ENCODE data around the gene LSS. TPM values are rescaled to one million over a fixed set of nuclear protein-coding genes. Genes with fewer than 3 reads are reported as not detected.
A peak's percentile ranks its signal among the peaks of the same experiment; 100 is the strongest.

Gene LSS
- total RNA-seq, 2 experiments from 2014 or later, result 30.4 TPM

DNA sequence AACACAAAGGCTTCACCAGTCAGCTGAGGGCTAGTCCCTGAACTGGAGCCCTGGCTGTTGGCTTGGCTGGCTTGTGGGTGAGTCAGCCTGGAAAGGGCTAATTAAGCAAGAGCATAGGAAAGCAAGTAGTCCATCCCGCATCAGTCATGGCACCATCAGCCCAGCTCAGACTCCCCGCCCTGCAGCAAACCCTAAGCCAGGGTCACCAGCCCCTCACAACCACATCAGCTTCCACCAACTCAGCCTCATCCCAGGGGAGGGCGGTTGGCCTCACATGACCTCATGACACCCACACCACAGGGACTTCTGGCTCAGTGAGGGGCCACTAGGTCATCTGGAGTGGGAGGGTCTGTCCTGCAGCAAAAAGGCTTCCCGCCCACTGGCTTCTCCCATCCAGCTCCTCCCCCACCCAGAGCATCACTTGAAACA lies 37.3 kb downstream of the LSS start:
- Histone ChIP-seq H3K4me3 (ENCODE audit: low read length) (no peak overlapping the region), H3K36me3 (ENCODE audit: insufficient read depth, low read length) (peaks cover 25% of the 10 kb centered on the region), H3K27ac (ENCODE audit: low read depth in 1 of 2, low read length in 2 of 2) (no peak overlapping the region), H3K27me3 (ENCODE audit: control insufficient read depth in 1 of 2, insufficient read depth in 2 of 2, low read length in 2 of 2) (no peaks in the 10 kb centered on the region), H3K9me3 (ENCODE audit: control insufficient read depth in 1 of 2, insufficient read depth in 1 of 2, low read length in 2 of 2) (no peaks in the 10 kb centered on the region), H3K4me1 (ENCODE audit: insufficient read depth, low read length) (no peaks in the 10 kb centered on the region)
- H3K27me3 Mint-ChIP-seq, result no peaks in the 10 kb centered on the region
- intact Hi-C loops (cut with DNase I, micrococcal nuclease), result no loop called here
- peaks cover 24% of the 10 kb centered on the region for H3K36me3 Mint-ChIP-seq (ENCODE audit: low read depth)
- no peaks in the 10 kb centered on the region for H3K9me3 Mint-ChIP-seq
- POLR2A ChIA-PET, result no interaction called here
- TF ChIP-seq, protein P1, sequence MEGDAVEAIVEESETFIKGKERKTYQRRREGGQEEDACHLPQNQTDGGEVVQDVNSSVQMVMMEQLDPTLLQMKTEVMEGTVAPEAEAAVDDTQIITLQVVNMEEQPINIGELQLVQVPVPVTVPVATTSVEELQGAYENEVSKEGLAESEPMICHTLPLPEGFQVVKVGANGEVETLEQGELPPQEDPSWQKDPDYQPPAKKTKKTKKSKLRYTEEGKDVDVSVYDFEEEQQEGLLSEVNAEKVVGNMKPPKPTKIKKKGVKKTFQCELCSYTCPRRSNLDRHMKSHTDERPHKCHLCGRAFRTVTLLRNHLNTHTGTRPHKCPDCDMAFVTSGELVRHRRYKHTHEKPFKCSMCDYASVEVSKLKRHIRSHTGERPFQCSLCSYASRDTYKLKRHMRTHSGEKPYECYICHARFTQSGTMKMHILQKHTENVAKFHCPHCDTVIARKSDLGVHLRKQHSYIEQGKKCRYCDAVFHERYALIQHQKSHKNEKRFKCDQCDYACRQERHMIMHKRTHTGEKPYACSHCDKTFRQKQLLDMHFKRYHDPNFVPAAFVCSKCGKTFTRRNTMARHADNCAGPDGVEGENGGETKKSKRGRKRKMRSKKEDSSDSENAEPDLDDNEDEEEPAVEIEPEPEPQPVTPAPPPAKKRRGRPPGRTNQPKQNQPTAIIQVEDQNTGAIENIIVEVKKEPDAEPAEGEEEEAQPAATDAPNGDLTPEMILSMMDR (IDR thresholded peaks at IDR 0.05), result no peak
- no peak for DNase-seq
- H3K4me3 Mint-ChIP-seq, result no peak overlapping the region
- H3K27ac Mint-ChIP-seq, result no peak overlapping the region
- no peak for ATAC-seq (ENCODE audit: poor library complexity)
- CTCF ChIA-PET, result no interaction called here
- no peaks in the 10 kb centered on the region for H3K4me1 Mint-ChIP-seq (ENCODE audit: low read depth)

DNA sequence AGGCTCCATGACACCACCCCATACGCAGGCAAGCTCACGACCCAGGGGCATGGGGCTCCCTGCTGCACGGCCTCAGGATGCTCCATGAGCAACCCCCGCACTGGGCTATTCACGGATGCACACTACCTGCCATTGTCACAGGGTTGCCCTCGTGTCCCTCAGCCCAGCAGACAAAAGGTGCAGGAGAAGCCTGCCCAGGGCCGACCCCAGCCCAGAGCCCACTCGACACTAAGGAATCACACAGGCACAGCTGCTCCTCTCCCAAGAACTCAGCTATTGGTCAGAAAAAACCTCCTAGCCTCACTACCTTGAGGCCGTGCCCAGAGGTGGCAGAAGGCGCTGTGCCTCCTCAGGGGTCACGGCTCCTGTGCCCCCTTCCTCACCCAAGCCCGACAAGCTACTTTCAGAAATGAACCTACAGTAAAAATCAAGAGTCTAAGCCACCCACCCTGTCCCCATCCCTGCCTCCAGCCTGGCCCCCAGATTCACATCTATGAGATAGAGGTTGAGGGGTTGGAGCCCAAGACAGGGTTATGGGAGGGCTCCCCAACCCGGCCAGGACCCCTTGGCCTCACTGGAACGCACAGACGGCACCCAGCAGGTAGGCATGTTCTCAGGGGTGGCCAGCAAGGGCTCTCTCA lies 38.0 kb downstream of the LSS start:
- peaks cover 1% of the 10 kb centered on the region for H3K4me1 Mint-ChIP-seq (ENCODE audit: low read depth)
- intact Hi-C loops (cut with DNase I, micrococcal nuclease), result no loop called here
- H3K36me3 ChIP-seq (ENCODE audit: insufficient read depth, low read length), result peaks cover 20% of the 10 kb centered on the region
- no peak overlapping the region for H3K4me3 Mint-ChIP-seq
- no peaks in the 10 kb centered on the region for H3K9me3 ChIP-seq (ENCODE audit: control insufficient read depth in 1 of 2, insufficient read depth in 1 of 2, low read length in 2 of 2)
- DNase-seq, result peak in 1 of 14 experiments; percentile 15
- no peaks in the 10 kb centered on the region for H3K27me3 ChIP-seq (ENCODE audit: control insufficient read depth in 1 of 2, insufficient read depth in 2 of 2, low read length in 2 of 2)
- TF ChIP-seq, protein P1 (IDR thresholded peaks at IDR 0.05), result no peak
- no peak overlapping the region for H3K27ac Mint-ChIP-seq
- ChIA-PET POLR2A (no interaction called here), CTCF (no interaction called here)
- H3K27me3 Mint-ChIP-seq, result no peaks in the 10 kb centered on the region
- no peak overlapping the region for H3K4me3 ChIP-seq (ENCODE audit: low read length)
- H3K27ac ChIP-seq (ENCODE audit: low read depth in 1 of 2, low read length in 2 of 2), result no peak overlapping the region
- H3K4me1 ChIP-seq (ENCODE audit: insufficient read depth, low read length), result peaks cover 2% of the 10 kb centered on the region
- ATAC-seq (ENCODE audit: poor library complexity), result no peak
- peaks cover 22% of the 10 kb centered on the region for H3K36me3 Mint-ChIP-seq (ENCODE audit: low read depth)
- H3K9me3 Mint-ChIP-seq, result no peaks in the 10 kb centered on the region

DNA sequence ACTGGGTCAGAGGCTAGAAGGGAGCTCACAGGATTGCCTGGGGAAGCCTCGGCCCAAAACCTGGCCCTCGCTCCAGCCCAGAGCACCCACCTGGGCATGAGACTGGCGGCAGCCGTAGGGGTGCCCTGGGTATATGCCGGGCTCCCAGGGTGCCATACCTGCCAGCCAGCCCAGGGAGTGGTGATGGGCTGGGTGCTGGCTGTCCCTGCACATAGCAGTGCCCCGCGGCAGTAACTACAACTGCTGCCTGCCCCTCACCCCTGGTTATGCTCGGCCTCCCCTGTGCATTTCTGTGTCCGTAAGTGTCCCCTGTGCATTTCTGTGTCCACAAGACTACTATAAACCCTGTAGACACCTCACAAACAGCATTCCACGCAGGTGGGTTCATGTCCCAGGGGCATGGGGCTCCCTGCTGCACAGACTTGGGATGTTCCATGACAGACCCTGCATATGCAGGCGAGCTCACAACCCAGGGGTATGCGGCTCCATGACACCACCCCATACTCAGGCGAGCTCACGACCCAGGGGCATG lies 38.5 kb downstream of the LSS start:
- Mint-ChIP-seq H3K27ac (no peak overlapping the region), H3K36me3 (ENCODE audit: low read depth) (peaks cover 17% of the 10 kb centered on the region), H3K27me3 (no peaks in the 10 kb centered on the region), H3K4me3 (no peak overlapping the region), H3K4me1 (ENCODE audit: low read depth) (peaks cover 7% of the 10 kb centered on the region), H3K9me3 (no peaks in the 10 kb centered on the region)
- DNase-seq, result no peak
- Histone ChIP-seq H3K4me3 (ENCODE audit: low read length) (no peak overlapping the region), H3K4me1 (ENCODE audit: insufficient read depth, low read length) (peaks cover 6% of the 10 kb centered on the region), H3K27ac (ENCODE audit: low read depth in 1 of 2, low read length in 2 of 2) (no peak overlapping the region), H3K27me3 (ENCODE audit: control insufficient read depth in 1 of 2, insufficient read depth in 2 of 2, low read length in 2 of 2) (no peaks in the 10 kb centered on the region), H3K36me3 (ENCODE audit: insufficient read depth, low read length) (peaks cover 17% of the 10 kb centered on the region), H3K9me3 (ENCODE audit: control insufficient read depth in 1 of 2, insufficient read depth in 1 of 2, low read length in 2 of 2) (no peaks in the 10 kb centered on the region)
- ATAC-seq (ENCODE audit: poor library complexity), result no peak
- CTCF ChIA-PET, result no interaction called here
- intact Hi-C loops (cut with DNase I, micrococcal nuclease), result loop anchor here in 1 of 2 experiments (5.0 to 10.0 kb wide), 2 partner anchors 95 to 137 kb away; partner anchors contain the start of gene COL6A2
- TF ChIP-seq, protein P1 (IDR thresholded peaks at IDR 0.05), result no peak
- POLR2A ChIA-PET, result no interaction called here
